GM18498 (cell line): ENCODE data around the gene LIPI.
"Not testable (repeated sequence)": the region's sequence is repeated elsewhere in the genome, so short reads cannot be mapped to it uniquely, and the experiment has no call there.

ENCODE experiments used
- ATAC-seq: cut with Tn5 transposase; IDR thresholded peaks from one replicate; pipeline ENCODE4 v1.9.1; 2021; ENCODE audit warnings: mild to moderate bottlenecking, moderate library complexity; ENCODE audit not compliant: unreplicated experiment

Gene LIPI

GRCh38 chr21:14075346-14076142 is 135.2 kb downstream of the LIPI start:
- ATAC-seq, result no peak

- no peak for ATAC-seq
Observed at GRCh38 chr21:14074177-14074576, 136.6 kb downstream of the LIPI start.

- ATAC-seq, result no peak
Observed at GRCh38 chr21:14073615-14074014, 137.1 kb downstream of the LIPI start.

DNA sequence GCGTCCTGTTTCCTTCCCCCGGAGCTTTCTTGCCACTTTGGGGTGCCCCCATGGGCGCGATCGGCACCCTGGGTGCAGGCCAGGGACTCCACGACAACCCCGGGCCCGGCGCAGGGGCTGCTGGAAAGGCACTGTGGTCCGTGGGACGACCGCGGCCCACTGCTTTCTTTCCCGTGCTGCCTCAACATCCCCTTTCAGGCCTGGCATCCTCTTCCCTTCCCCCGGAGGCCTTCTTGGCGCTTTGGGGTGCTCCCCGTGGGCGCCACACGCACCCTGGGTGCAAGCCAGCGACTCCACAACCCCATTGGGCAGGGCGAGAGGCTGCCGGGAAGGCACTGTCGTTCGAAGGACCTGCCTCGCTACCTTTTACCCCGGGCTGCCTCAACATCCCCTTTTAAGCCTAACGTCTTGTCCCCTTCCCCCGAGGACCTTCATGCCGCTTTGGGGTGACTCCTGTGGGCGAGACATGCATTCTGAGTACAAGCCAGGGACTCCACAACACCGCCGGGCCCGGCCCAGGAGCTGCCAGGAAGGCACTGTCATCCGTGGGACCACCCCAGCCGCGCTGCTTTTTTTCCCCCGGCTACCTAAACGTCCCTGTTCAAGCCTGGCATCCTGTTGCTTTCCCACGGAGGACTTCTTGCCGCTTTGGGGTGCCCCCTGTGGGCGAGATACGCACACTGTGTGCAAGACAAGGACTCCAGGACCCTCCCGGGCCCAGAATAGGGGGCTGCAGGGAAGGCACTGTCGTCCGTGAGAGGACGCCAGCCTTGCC is 137.8 kb downstream of the LIPI start:
- no peak for ATAC-seq

DNA sequence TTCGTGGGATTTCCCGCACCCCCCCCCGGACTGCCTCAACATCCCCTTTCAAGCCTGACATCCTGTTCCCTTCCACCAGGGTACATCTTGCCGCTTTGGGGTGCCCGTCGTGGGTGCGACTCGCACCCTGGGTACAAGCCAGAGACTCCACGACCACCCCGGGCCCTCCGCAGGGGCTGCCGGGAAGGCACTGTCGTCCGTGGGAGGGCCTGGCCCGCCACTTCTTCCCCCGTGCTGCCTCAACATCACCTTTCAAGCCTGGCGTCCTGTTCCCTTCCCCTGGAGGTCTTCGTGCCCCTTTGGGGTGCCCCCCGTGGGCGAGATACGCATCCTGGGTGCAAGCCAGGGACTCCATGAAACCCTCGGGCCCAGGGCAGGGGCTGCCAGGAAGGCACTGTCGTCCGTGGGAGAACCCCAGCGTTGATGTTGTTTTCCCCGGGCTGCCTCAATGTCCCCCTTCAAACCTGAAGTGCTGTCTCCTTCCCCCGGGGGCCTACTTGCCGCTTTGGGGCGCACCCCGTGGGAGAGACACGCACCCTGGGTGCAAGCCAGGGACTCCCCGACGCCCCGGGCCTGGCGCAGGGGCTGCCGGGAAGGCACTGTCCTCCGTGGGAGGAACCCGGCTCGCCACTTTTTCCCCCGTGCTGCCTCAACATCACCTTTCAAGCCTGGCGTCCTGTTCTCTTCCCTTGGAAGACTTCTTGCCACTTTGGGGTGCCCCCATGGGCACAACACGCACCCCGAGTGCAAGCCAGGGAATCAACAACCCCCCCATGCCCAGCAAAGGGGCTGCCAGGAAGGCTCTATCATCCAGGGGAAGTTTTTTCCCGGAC is 138.6 kb downstream of the LIPI start:
- ATAC-seq, result no peak

- ATAC-seq, result no peak
Observed at GRCh38 chr21:14070968-14071367, 139.8 kb downstream of the LIPI start.

- ATAC-seq, result no peak
Observed at GRCh38 chr21:14070049-14070893, 140.5 kb downstream of the LIPI start.

DNA sequence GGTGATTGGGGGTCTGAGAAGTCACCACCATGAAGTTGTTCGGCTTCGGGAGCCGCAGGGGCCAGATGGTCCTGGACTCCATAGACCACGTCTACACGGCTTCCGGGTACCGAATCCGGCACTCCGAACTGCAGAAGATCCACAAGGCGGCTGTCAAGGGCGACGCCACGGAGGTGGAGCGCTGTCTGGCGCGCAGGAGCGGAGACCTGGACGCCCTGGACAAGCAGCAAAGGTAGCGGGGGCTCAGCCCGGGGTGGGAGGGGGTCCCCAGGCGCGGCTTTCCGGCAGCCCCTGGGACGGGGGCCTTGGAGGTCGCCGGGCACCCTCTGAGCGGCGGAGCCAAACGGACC is 146.5 kb downstream of the LIPI start:
- no peak for ATAC-seq

GRCh38 chr21:14063620-14064295 is 147.0 kb downstream of the LIPI start:
- not testable (repeated sequence) for ATAC-seq

- ATAC-seq, result not testable (repeated sequence)
Observed at GRCh38 chr21:14062684-14063083, 148.1 kb downstream of the LIPI start.

GRCh38 chr21:14061820-14062219 is 148.9 kb downstream of the LIPI start:
- ATAC-seq, result not testable (repeated sequence)

DNA sequence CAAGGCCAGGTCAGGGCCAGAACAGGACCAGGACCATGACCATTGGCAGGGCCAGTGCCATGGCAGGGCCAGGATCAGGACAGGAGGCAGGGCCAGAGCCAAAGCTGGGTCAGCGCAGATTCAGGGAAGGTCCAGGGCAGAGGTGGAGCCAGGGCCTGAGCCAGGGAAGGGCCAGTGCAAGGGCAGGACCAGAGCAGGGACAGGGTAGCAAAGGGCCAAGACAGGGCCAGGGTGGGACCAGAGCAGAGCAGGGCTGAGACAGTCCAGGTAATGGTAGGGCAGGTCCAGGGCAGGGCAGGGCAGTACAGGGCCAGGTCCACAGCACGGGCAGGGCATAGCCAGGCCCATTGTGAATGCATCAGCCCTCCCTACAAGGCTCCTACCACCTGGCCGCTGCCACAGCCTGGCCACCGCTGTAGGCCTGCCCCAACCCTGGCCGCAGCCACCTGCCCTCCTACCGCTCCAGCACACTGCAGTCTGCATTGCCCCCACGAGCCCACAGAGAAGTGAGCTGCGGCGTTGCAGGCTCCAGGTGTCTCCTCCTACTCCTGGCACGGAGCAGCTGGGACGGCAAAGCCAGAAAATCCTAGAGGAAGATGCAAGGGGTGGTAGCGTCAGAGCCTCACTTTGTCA is 151.6 kb downstream of the LIPI start:
- ATAC-seq, result not testable (repeated sequence)
